Stomach (tissue), 4 donors: ENCODE measurements around the gene KHDRBS2.

Experiments used
- EP300 ChIP-seq: sonication (generic); formaldehyde crosslinking; IDR thresholded peaks from one replicate; pipeline ENCODE4 v1.6.1; 2017; ENCODE audit warnings: antibody characterized with exemption
- POLR2A ChIP-seq, 4 donors: fragments of 450-650 bp; IDR thresholded peaks; one replicate each; pipeline ENCODE4 v1.6.1; 2016; ENCODE audit warnings: antibody characterized with exemption in 4 of 4, control low read depth in 2 of 4, mild to moderate bottlenecking in 1 of 4, moderate library complexity in 1 of 4

DNA sequence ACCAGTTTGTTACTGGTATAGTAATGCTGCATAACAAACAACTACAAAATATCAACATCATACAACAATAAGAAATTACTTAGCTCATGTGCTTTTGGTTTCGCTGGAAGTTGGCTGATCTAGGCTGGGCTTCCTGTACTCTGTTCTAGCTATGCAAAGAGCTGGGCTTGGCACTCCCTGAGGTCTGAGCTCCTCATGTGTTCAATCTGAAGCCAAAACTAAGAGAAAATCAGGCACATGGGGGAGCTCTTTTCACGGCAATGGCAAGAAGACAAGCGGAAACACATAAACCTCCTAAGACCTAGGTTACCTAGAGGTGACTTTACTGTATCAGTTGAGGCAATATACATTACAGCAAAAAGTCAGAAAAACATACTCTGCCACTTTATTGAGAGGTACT lies 574.2 kb downstream of the KHDRBS2 start:
- TF ChIP-seq POLR2A (IDR thresholded peaks at IDR 0.05) (no peak), EP300 (no peak)
